Natural killer cell (primary cell): ENCODE results near the gene ACTL10. TPM values are rescaled to one million over a fixed set of nuclear protein-coding genes. Genes with fewer than 3 reads are reported as not detected.

Experiments
- ATAC-seq, 3 donors: fragments of 150-1000 bp in 2 of 3; fragments of 200-7000 bp in 1 of 3; cut with Tn5 transposase; 1 replicate in 1 of 3; 2 replicates in 2 of 3; pipeline ENCODE4 v1.10.0; 2021; ENCODE audit warnings: mild to moderate bottlenecking in 2 of 3, moderate library complexity in 2 of 3
- DNase-seq, 2 donors: peaks; one replicate each; pipeline versions ENCODE4 v3.0.0 to v3.0.0-alpha.2; 2013 to 2021; ENCODE audit warnings: mixed read lengths in 1 of 2
- H3K27ac ChIP-seq: one replicate; pipeline ENCODE4 v1.5.1; 2013; ENCODE audit warnings: mild to moderate bottlenecking, low read length
- H3K27me3 ChIP-seq: one replicate; pipeline ENCODE4 v1.6.1; 2013; ENCODE audit warnings: low read length; ENCODE audit not compliant: control insufficient read depth, insufficient read depth
- H3K36me3 ChIP-seq: one replicate; pipeline ENCODE4 v1.6.1; 2013; ENCODE audit warnings: low read length; ENCODE audit not compliant: control insufficient read depth, insufficient read depth
- H3K4me1 ChIP-seq: one replicate; pipeline ENCODE4 v1.6.1; 2013; ENCODE audit warnings: low read length; ENCODE audit not compliant: control insufficient read depth, insufficient read depth
- H3K4me3 ChIP-seq: one replicate; pipeline ENCODE4 v1.5.1; 2013; ENCODE audit warnings: low read length
- H3K9me3 ChIP-seq: one replicate; pipeline ENCODE4 v1.6.1; 2013; ENCODE audit warnings: low read length; ENCODE audit not compliant: control insufficient read depth, insufficient read depth
- H3K27ac Mint-ChIP-seq, 2 donors: one replicate each; pipeline ENCODE4 v1.8.0; 2022; ENCODE audit warnings: mild to moderate bottlenecking in 2 of 2, mixed read lengths in 2 of 2, moderate library complexity in 1 of 2
- H3K27me3 Mint-ChIP-seq, 2 donors: one replicate each; pipeline ENCODE4 v1.8.0; 2022; ENCODE audit warnings: low read depth in 2 of 2, mixed read lengths in 2 of 2
- H3K36me3 Mint-ChIP-seq: one replicate; pipeline ENCODE4 v1.8.0; 2022; ENCODE audit warnings: mixed read lengths
- H3K4me1 Mint-ChIP-seq, 2 donors: one replicate each; pipeline ENCODE4 v1.8.0; 2022; ENCODE audit warnings: mixed read lengths in 2 of 2
- H3K4me3 Mint-ChIP-seq: one replicate; pipeline ENCODE4 v1.8.0; 2022; ENCODE audit warnings: mild to moderate bottlenecking, moderate library complexity, mixed read lengths
- H3K9me3 Mint-ChIP-seq, 2 donors: one replicate each; pipeline ENCODE4 v1.8.0; 2022; ENCODE audit warnings: mixed read lengths in 2 of 2
- WGBS: methylation state at CpG from one replicate; pipeline ENCODE4 v1.1.7; 2013; ENCODE audit warnings: missing lambda C conversion rate; ENCODE audit not compliant: insufficient coverage; 5-methylcytosine and 5-hydroxymethylcytosine counted together
- intact Hi-C: fragments of 100-400 bp; cut with micrococcal nuclease; formaldehyde crosslinking; loops from one replicate; pipeline ENCODE4 v1.14.2; 2022
- total RNA-seq, 4 donors: library from RNA; stranded (reverse); fragments of 120-200 nt in 1 of 4; gene quantifications; one replicate each; pipeline versions ENCODE4 v1.2.3 to v1.2.4, GENCODE V29; 2013 to 2022
- TF ChIP-seq, protein P1 (sequence below): fragments of 200-600 bp; IDR thresholded peaks from one replicate; pipeline ENCODE4 v1.8.0; 2022; ENCODE audit warnings: antibody characterized with exemption

The ACTL10 gene
- total RNA-seq, 3 donors from 2014 or later (not counting 1 experiment from before 2014, with no cell fraction given), result 0.80 to 2.2 (median 1.1) TPM

GRCh38 chr20:33650111-33650752 lies 16.5 kb upstream of the ACTL10 start:
- TF ChIP-seq, protein P1, sequence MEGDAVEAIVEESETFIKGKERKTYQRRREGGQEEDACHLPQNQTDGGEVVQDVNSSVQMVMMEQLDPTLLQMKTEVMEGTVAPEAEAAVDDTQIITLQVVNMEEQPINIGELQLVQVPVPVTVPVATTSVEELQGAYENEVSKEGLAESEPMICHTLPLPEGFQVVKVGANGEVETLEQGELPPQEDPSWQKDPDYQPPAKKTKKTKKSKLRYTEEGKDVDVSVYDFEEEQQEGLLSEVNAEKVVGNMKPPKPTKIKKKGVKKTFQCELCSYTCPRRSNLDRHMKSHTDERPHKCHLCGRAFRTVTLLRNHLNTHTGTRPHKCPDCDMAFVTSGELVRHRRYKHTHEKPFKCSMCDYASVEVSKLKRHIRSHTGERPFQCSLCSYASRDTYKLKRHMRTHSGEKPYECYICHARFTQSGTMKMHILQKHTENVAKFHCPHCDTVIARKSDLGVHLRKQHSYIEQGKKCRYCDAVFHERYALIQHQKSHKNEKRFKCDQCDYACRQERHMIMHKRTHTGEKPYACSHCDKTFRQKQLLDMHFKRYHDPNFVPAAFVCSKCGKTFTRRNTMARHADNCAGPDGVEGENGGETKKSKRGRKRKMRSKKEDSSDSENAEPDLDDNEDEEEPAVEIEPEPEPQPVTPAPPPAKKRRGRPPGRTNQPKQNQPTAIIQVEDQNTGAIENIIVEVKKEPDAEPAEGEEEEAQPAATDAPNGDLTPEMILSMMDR, result no peak
- Mint-ChIP-seq H3K27me3 (no peaks in the 10 kb centered on the region), H3K9me3 (no peaks in the 10 kb centered on the region), H3K27ac (no peak overlapping the region), H3K4me1 (peaks cover 21 to 23% of the 10 kb centered on the region in 2 donors), H3K4me3 (no peak overlapping the region), H3K36me3 (no peaks in the 10 kb centered on the region)
- peaks cover 32% of the 10 kb centered on the region for H3K4me1 ChIP-seq
- no peaks in the 10 kb centered on the region for H3K9me3 ChIP-seq
- no peak overlapping the region for H3K27ac ChIP-seq
- H3K4me3 ChIP-seq, result no peak overlapping the region
- H3K36me3 ChIP-seq, result peaks cover under 1% of the 10 kb centered on the region
- WGBS, result 95% methylated on average over 11 of the region's 11 CpGs
- intact Hi-C loops, result no loop called here
- no peak for DNase-seq
- no peak for ATAC-seq
- no peaks in the 10 kb centered on the region for H3K27me3 ChIP-seq

- TF ChIP-seq, protein P1, result no peak
- ATAC-seq, result no peak
- 92% methylated on average over 6 of the region's 10 CpGs for WGBS
- no peaks in the 10 kb centered on the region for H3K36me3 Mint-ChIP-seq
- H3K4me3 Mint-ChIP-seq, result no peak overlapping the region
- Histone ChIP-seq H3K4me3 (no peak overlapping the region), H3K9me3 (no peaks in the 10 kb centered on the region), H3K27me3 (no peaks in the 10 kb centered on the region), H3K4me1 (peaks cover 32% of the 10 kb centered on the region), H3K36me3 (no peaks in the 10 kb centered on the region), H3K27ac (no peak overlapping the region)
- intact Hi-C loops, result no loop called here
- no peaks in the 10 kb centered on the region for H3K27me3 Mint-ChIP-seq
- H3K4me1 Mint-ChIP-seq, result peaks cover 21 to 23% of the 10 kb centered on the region in 2 donors
- no peak for DNase-seq
- no peaks in the 10 kb centered on the region for H3K9me3 Mint-ChIP-seq
- H3K27ac Mint-ChIP-seq, result no peak overlapping the region
These were observed 15.8 kb upstream of the ACTL10 start for GRCh38 chr20:33650753-33651561.

- no peaks in the 10 kb centered on the region for H3K36me3 ChIP-seq
- H3K4me3 ChIP-seq, result no peak overlapping the region
- no peaks in the 10 kb centered on the region for H3K27me3 ChIP-seq
- H3K27ac Mint-ChIP-seq, result no peak overlapping the region
- no peaks in the 10 kb centered on the region for H3K9me3 ChIP-seq
- DNase-seq (no peak), ATAC-seq (no peak)
- WGBS, result 95% methylated on average over 12 of the region's 13 CpGs
- H3K9me3 Mint-ChIP-seq, result no peaks in the 10 kb centered on the region
- peaks cover 32% of the 10 kb centered on the region for H3K4me1 ChIP-seq
- H3K27ac ChIP-seq, result no peak overlapping the region
- intact Hi-C loops, result no loop called here
- TF ChIP-seq, protein P1, result no peak
- H3K4me1 Mint-ChIP-seq, result peaks cover 21 to 23% of the 10 kb centered on the region in 2 donors
- no peaks in the 10 kb centered on the region for H3K36me3 Mint-ChIP-seq
- H3K27me3 Mint-ChIP-seq, result no peaks in the 10 kb centered on the region
- no peak overlapping the region for H3K4me3 Mint-ChIP-seq
These were observed 15.1 kb upstream of the ACTL10 start for GRCh38 chr20:33651562-33652048.
